Esophagus (tissue), 2 donors: ENCODE measurements around the gene IPP. TPM values are rescaled to one million over a fixed set of nuclear protein-coding genes. Genes with fewer than 3 reads are reported as not detected.
"Not testable (repeated sequence)": the region's sequence is repeated elsewhere in the genome, so short reads cannot be mapped to it uniquely, and the experiment has no call there.

Experiments used
- H3K27ac ChIP-seq, 2 donors: one replicate each; pipeline ENCODE4 v1.5.1; 2013; ENCODE audit warnings: low read depth in 2 of 2, mild to moderate bottlenecking in 2 of 2, inconsistent platforms in 1 of 2, low read length in 1 of 2, moderate library complexity in 1 of 2
- H3K27me3 ChIP-seq, 2 donors: one replicate each; pipeline ENCODE4 v1.6.1; 2013; ENCODE audit warnings: low read length in 2 of 2, control low read depth in 1 of 2, mild to moderate bottlenecking in 1 of 2; ENCODE audit not compliant: insufficient read depth in 2 of 2, control insufficient read depth in 1 of 2
- H3K36me3 ChIP-seq, 2 donors: one replicate each; pipeline ENCODE4 v1.6.1; 2013; ENCODE audit warnings: low read length in 1 of 2; ENCODE audit not compliant: control insufficient read depth in 2 of 2, insufficient read depth in 2 of 2
- H3K4me1 ChIP-seq, 2 donors: one replicate each; pipeline ENCODE4 v1.6.1; 2013; ENCODE audit warnings: low read length in 1 of 2; ENCODE audit not compliant: control insufficient read depth in 2 of 2, insufficient read depth in 2 of 2
- H3K4me3 ChIP-seq, 2 donors: one replicate each; pipeline ENCODE4 v1.5.1; 2013; ENCODE audit warnings: low read length in 2 of 2, mild to moderate bottlenecking in 2 of 2, low read depth in 1 of 2, moderate library complexity in 1 of 2
- H3K9me3 ChIP-seq, 2 donors: one replicate each; pipeline ENCODE4 v1.6.1; 2013; ENCODE audit warnings: mild to moderate bottlenecking in 2 of 2, low read depth in 1 of 2, low read length in 1 of 2, moderate library complexity in 1 of 2; ENCODE audit not compliant: control insufficient read depth in 2 of 2, insufficient read depth in 1 of 2
- WGBS, 2 donors: extraction: QIAGEN DNeasy Blood & Tissue Kit; methylation state at CpG; one replicate each; pipeline ENCODE4 v1.1.7; 2013; 5-methylcytosine and 5-hydroxymethylcytosine counted together
- polyA plus RNA-seq, 2 donors: library from polyadenylated mRNA; stranded (reverse); fragments of 200-250 nt; gene quantifications; one replicate each; pipeline ENCODE4 v1.2.3, GENCODE V29; 2013
- donor health status: healthy with polysubstance abuse.
- donor health status: Bipolar disorder and iron deficiency.

The IPP gene
- polyA plus RNA-seq, 2 donors: 3.7 to 5.2 TPM

GRCh38 chr1:45769261-45769932 is 18.9 kb upstream of the IPP start:
- Histone ChIP-seq H3K27me3 (no peaks in the 10 kb centered on the region), H3K9me3 (no peaks in the 10 kb centered on the region), H3K27ac (no peak overlapping the region), H3K4me1 (no peaks in the 10 kb centered on the region), H3K36me3 (no peaks in the 10 kb centered on the region), H3K4me3 (no peak overlapping the region)
- WGBS, 2 donors: 52 to 57% methylated on average over 4 of the region's 4 CpGs

- Histone ChIP-seq H3K27ac (no peak overlapping the region), H3K4me3 (no peak overlapping the region), H3K9me3 (no peaks in the 10 kb centered on the region), H3K4me1 (no peaks in the 10 kb centered on the region), H3K27me3 (no peaks in the 10 kb centered on the region), H3K36me3 (no peaks in the 10 kb centered on the region)
- 65 to 77% methylated on average over 6 of the region's 6 CpGs for WGBS, 2 donors
Observed at GRCh38 chr1:45767035-45767434, 16.6 kb upstream of the IPP start.

GRCh38 chr1:45765999-45766792 is 15.7 kb upstream of the IPP start:
- WGBS, 2 donors: 73 to 75% methylated on average over 13 of the region's 13 CpGs
- H3K4me3 ChIP-seq: no peak overlapping the region
- no peak overlapping the region for H3K27ac ChIP-seq
- H3K9me3 ChIP-seq: no peaks in the 10 kb centered on the region
- H3K27me3 ChIP-seq: no peaks in the 10 kb centered on the region
- no peaks in the 10 kb centered on the region for H3K36me3 ChIP-seq
- no peaks in the 10 kb centered on the region for H3K4me1 ChIP-seq

DNA sequence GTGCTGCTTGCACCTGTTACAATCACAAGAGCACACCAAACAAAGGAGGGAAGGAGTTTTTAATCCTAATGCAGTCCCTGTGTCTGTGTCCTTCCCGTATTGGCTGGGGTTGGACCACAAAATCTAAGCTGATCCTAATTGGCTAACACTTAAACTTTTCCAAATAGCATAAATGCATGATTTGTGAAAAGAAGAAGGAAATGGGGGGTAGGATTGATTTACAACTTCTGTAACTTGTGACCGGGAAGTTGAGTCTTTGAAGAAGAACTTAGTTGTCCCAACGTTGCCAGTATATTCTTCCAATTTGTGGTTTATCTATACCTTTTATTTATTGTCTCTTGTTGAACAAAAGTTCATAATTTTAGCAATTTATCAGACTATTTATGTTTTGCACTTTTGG is 11.8 kb upstream of the IPP start:
- 58 to 60% methylated on average over 3 of the region's 3 CpGs for WGBS, 2 donors

DNA sequence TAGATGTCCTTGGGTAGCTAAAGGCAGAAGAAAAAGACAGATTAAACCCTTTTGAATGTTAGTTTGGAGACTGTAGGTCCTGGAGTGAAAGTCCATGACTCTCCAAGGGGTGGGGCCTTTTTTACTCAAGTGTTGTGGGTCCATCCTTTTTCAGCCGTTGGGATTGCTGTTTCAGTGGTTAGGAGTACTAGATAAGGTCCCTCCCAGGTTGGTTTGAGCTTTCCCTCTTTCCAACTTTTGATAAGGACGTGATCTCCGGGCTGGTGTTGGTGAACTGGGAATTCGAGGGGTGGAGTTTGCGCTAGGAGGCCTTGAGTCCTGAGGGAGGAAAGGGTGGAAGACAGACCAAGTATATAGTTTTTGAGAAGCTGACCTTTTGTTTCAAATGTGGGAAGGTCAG is 5.2 kb upstream of the IPP start:
- Histone ChIP-seq H3K9me3 (no peaks in the 10 kb centered on the region), H3K36me3 (no peaks in the 10 kb centered on the region), H3K27me3 (no peaks in the 10 kb centered on the region), H3K27ac (no peak overlapping the region), H3K4me3 (no peak overlapping the region), H3K4me1 (no peaks in the 10 kb centered on the region)
- WGBS, 2 donors: 85 to 91% methylated on average over 5 of the region's 5 CpGs

More for the DNA sequence above, 11.8 kb upstream of the IPP start:
- no peaks in the 10 kb centered on the region for H3K27me3 ChIP-seq
- H3K4me1 ChIP-seq: no peaks in the 10 kb centered on the region
- H3K9me3 ChIP-seq: no peaks in the 10 kb centered on the region
- H3K36me3 ChIP-seq: no peaks in the 10 kb centered on the region
- no peak overlapping the region for H3K27ac ChIP-seq
- H3K4me3 ChIP-seq: no peak overlapping the region

- Histone ChIP-seq H3K36me3 (no peaks in the 10 kb centered on the region), H3K27ac (no peak overlapping the region), H3K4me1 (no peaks in the 10 kb centered on the region), H3K9me3 (no peaks in the 10 kb centered on the region), H3K4me3 (no peak overlapping the region), H3K27me3 (no peaks in the 10 kb centered on the region)
- WGBS, 2 donors: 92 to 98% methylated on average over 11 of the region's 11 CpGs
Observed at GRCh38 chr1:45753248-45754037, 3.0 kb upstream of the IPP start.

- H3K27me3 ChIP-seq: no peaks in the 10 kb centered on the region
Observed at GRCh38 chr1:45752441-45753052, 2.1 kb upstream of the IPP start.

GRCh38 chr1:45752014-45752413 is 1.6 kb upstream of the IPP start:
- Histone ChIP-seq H3K27ac (no peak overlapping the region), H3K4me3 (no peak overlapping the region), H3K36me3 (no peaks in the 10 kb centered on the region), H3K9me3 (no peaks in the 10 kb centered on the region), H3K4me1 (no peaks in the 10 kb centered on the region), H3K27me3 (no peaks in the 10 kb centered on the region)
- 92 to 94% methylated on average over 2 of the region's 2 CpGs for WGBS, 2 donors

More at GRCh38 chr1:45752441-45753052, 2.1 kb upstream of the IPP start:
- no peaks in the 10 kb centered on the region for H3K9me3 ChIP-seq
- WGBS, 2 donors: 75 to 84% methylated on average over 2 of the region's 2 CpGs
- H3K27ac ChIP-seq: peak overlapping the region; percentile 16 to 67
- H3K4me1 ChIP-seq: no peaks in the 10 kb centered on the region
- no peak overlapping the region for H3K4me3 ChIP-seq
- H3K36me3 ChIP-seq: no peaks in the 10 kb centered on the region

DNA sequence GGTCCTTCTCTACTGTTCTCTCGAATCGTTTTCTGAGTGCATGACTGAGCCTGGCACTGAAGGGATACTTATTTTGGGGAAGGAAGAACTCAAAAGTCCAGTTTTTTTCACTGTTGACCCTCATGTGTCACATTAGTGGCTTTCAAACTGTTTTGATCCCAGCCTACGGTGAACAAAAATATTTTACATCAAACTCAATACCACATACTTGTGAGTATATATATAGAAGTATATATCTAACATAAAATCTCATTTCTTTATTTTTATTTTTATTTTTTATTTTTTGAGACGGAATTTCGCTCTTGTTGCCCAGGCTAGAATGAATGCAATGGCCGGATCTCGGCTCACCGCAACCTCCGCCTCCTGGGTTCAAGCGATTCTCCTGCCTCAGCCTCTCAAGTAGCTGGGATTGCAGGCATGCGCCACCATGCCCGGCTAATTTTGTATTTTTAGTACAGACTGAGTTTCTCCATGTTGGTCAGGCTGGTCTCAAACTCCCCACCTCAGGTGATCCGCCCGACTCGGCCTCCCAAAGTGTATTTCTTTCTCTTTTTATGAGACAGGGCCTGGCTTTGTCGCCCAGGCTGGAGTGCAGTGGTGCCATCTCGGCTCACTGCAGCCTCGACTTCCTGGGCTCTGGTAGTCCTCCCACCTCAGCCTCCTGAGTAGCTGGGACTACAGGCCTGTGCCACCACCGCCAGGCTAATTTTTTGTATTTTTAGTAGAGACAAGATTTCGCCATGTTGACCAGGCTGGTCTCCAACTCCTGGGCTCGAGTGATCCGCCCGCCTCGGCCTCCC is 786 bp upstream of the IPP start:
- not testable (repeated sequence) for H3K27me3 ChIP-seq, H3K4me1 ChIP-seq, H3K9me3 ChIP-seq, H3K36me3 ChIP-seq
- 84 to 85% methylated on average over 24 of the region's 24 CpGs for WGBS, 2 donors
- peak overlapping the region; percentile 94 to 95 for H3K27ac ChIP-seq
- peak overlapping the region; percentile 63 to 66 for H3K4me3 ChIP-seq
